Activated T-helper 1 cell treated with anti-CD3 and anti-CD28 coated beads, Interleukin-12 subunit alpha, Interleukin-12 subunit beta, Interleukin-2, Interleukin-4 antibody, amounts not matched to agents 30 ng/mL and 10 ng/mL and 1 ng/mL, durations not matched to agents 14 hours and 24 hours and 36 hours (primary cell): ENCODE measurements around the gene COPZ1. TPM values are rescaled to one million over a fixed set of nuclear protein-coding genes. Genes with fewer than 3 reads are reported as not detected.
"Not testable (repeated sequence)": the region's sequence is repeated elsewhere in the genome, so short reads cannot be mapped to it uniquely, and the experiment has no call there.

ENCODE experiments used
- DNase-seq: peaks from one replicate; pipeline ENCODE4 v3.0.0; 2021; ENCODE audit warnings: low spot score
- H3K27ac Mint-ChIP-seq: one replicate; pipeline ENCODE4 v1.8.0; 2021; ENCODE audit warnings: mild to moderate bottlenecking, mixed read lengths
- H3K27me3 Mint-ChIP-seq: one replicate; pipeline ENCODE4 v1.8.0; 2022; ENCODE audit warnings: mild to moderate bottlenecking, moderate library complexity, mixed read lengths; ENCODE audit not compliant: insufficient read depth
- H3K36me3 Mint-ChIP-seq: one replicate; pipeline ENCODE4 v1.8.0; 2021; ENCODE audit warnings: low read depth, mixed read lengths
- H3K4me1 Mint-ChIP-seq: one replicate; pipeline ENCODE4 v1.8.0; 2021; ENCODE audit warnings: low read depth, mixed read lengths
- H3K4me3 Mint-ChIP-seq: one replicate; pipeline ENCODE4 v1.8.0; 2021; ENCODE audit warnings: mild to moderate bottlenecking, moderate library complexity, mixed read lengths
- H3K9me3 Mint-ChIP-seq: one replicate; pipeline ENCODE4 v1.8.0; 2021; ENCODE audit warnings: mixed read lengths
- intact Hi-C: fragments of 100-400 bp; cut with micrococcal nuclease; formaldehyde crosslinking; loops from one replicate; pipeline ENCODE4 v1.15.1; 2024
- total RNA-seq: library from RNA; stranded (reverse); gene quantifications from 2 replicates; pipeline ENCODE4 v1.2.3, GENCODE V29; 2022

COPZ1 gene
- total RNA-seq, 1 donor from 2014 or later: 115 TPM

GRCh38 chr12:54352022-54352531, 27.1 kb downstream of the COPZ1 start:
- Mint-ChIP-seq H3K36me3 (peaks cover 32% of the 10 kb centered on the region), H3K4me1 (peaks cover 19% of the 10 kb centered on the region), H3K27me3 (no peaks in the 10 kb centered on the region), H3K4me3 (peak overlapping the region; percentile 58), H3K27ac (peak overlapping the region; percentile 45), H3K9me3 (no peaks in the 10 kb centered on the region)
- no peak for DNase-seq
- intact Hi-C loops: no loop called here

GRCh38 chr12:54352891-54353874, 28.3 kb downstream of the COPZ1 start:
- no peaks in the 10 kb centered on the region for H3K27me3 Mint-ChIP-seq
- H3K27ac Mint-ChIP-seq: peak overlapping the region; percentile 19
- no peak for DNase-seq
- peaks cover 26% of the 10 kb centered on the region for H3K36me3 Mint-ChIP-seq
- intact Hi-C loops: no loop called here
- H3K9me3 Mint-ChIP-seq: no peaks in the 10 kb centered on the region
- H3K4me3 Mint-ChIP-seq: peak overlapping the region; percentile 58
- H3K4me1 Mint-ChIP-seq: peaks cover 19% of the 10 kb centered on the region

- H3K9me3 Mint-ChIP-seq, DNase-seq, H3K4me3 Mint-ChIP-seq, H3K27ac Mint-ChIP-seq, intact Hi-C loops, H3K27me3 Mint-ChIP-seq: not testable (repeated sequence)
- H3K4me1 Mint-ChIP-seq: peaks cover 19% of the 10 kb centered on the region
- peaks cover 22% of the 10 kb centered on the region for H3K36me3 Mint-ChIP-seq
Measured at GRCh38 chr12:54354271-54354670, 29.3 kb downstream of the COPZ1 start.

GRCh38 chr12:54355104-54355815, 30.3 kb downstream of the COPZ1 start:
- H3K36me3 Mint-ChIP-seq: peaks cover 15% of the 10 kb centered on the region
- H3K27me3 Mint-ChIP-seq: no peaks in the 10 kb centered on the region
- no peak for DNase-seq
- H3K27ac Mint-ChIP-seq: peak overlapping the region; percentile 36
- intact Hi-C loops: no loop called here
- no peak overlapping the region for H3K4me3 Mint-ChIP-seq
- H3K4me1 Mint-ChIP-seq: peaks cover 19% of the 10 kb centered on the region
- no peaks in the 10 kb centered on the region for H3K9me3 Mint-ChIP-seq

- Mint-ChIP-seq H3K36me3 (peaks cover 6% of the 10 kb centered on the region), H3K27ac (no peak overlapping the region), H3K9me3 (no peaks in the 10 kb centered on the region), H3K4me1 (peaks cover 23% of the 10 kb centered on the region), H3K4me3 (no peak overlapping the region), H3K27me3 (no peaks in the 10 kb centered on the region)
- DNase-seq: no peak
- intact Hi-C loops: no loop called here
Measured at GRCh38 chr12:54356228-54356627, 31.3 kb downstream of the COPZ1 start.

GRCh38 chr12:54356951-54357356, 32.0 kb downstream of the COPZ1 start:
- Mint-ChIP-seq H3K27me3 (peaks cover 2% of the 10 kb centered on the region), H3K4me3 (no peak overlapping the region), H3K4me1 (peaks cover 16% of the 10 kb centered on the region), H3K9me3 (no peaks in the 10 kb centered on the region), H3K27ac (no peak overlapping the region), H3K36me3 (peaks cover 3% of the 10 kb centered on the region)
- DNase-seq: no peak
- intact Hi-C loops: no loop called here

GRCh38 chr12:54357506-54358190, 32.7 kb downstream of the COPZ1 start:
- Mint-ChIP-seq H3K9me3 (no peaks in the 10 kb centered on the region), H3K4me3 (no peak overlapping the region), H3K4me1 (peaks cover 9% of the 10 kb centered on the region), H3K27me3 (peaks cover 2% of the 10 kb centered on the region), H3K36me3 (no peaks in the 10 kb centered on the region), H3K27ac (no peak overlapping the region)
- intact Hi-C loops: loop anchor here (1.0 to 2.0 kb wide), 2 partner anchors 21 to 55 kb away; no protein-coding TSS in a partner anchor
- no peak for DNase-seq

- H3K27me3 Mint-ChIP-seq: peaks cover 2% of the 10 kb centered on the region
- peaks cover 13% of the 10 kb centered on the region for H3K4me1 Mint-ChIP-seq
- no peak overlapping the region for H3K27ac Mint-ChIP-seq
- intact Hi-C loops: loop anchor here (1.0 to 2.0 kb wide), 2 partner anchors 22 to 54 kb away; no protein-coding TSS in a partner anchor
- H3K36me3 Mint-ChIP-seq: no peaks in the 10 kb centered on the region
- H3K4me3 Mint-ChIP-seq: no peak overlapping the region
- peak; percentile 36 for DNase-seq
- no peaks in the 10 kb centered on the region for H3K9me3 Mint-ChIP-seq
Measured at GRCh38 chr12:54358191-54358944, 33.4 kb downstream of the COPZ1 start.

GRCh38 chr12:54358945-54359761, 34.2 kb downstream of the COPZ1 start:
- Mint-ChIP-seq H3K27ac (no peak overlapping the region), H3K27me3 (peaks cover 2% of the 10 kb centered on the region), H3K9me3 (no peaks in the 10 kb centered on the region), H3K4me3 (no peak overlapping the region), H3K36me3 (no peaks in the 10 kb centered on the region), H3K4me1 (peaks cover 21% of the 10 kb centered on the region)
- intact Hi-C loops: loop anchor here (1.0 to 2.0 kb wide), 10 partner anchors 9 to 145 kb away; partner anchors contain the start of genes CBX5, COPZ1 and HNRNPA1
- peak; percentile 93 for DNase-seq

GRCh38 chr12:54359762-54360351, 34.9 kb downstream of the COPZ1 start:
- H3K36me3 Mint-ChIP-seq: no peaks in the 10 kb centered on the region
- H3K9me3 Mint-ChIP-seq: no peaks in the 10 kb centered on the region
- H3K4me1 Mint-ChIP-seq: peaks cover 28% of the 10 kb centered on the region
- H3K27ac Mint-ChIP-seq: no peak overlapping the region
- intact Hi-C loops: loop anchor here (1.0 to 2.0 kb wide), 9 partner anchors 8 to 146 kb away; partner anchors contain the start of genes CBX5, COPZ1 and HNRNPA1
- H3K4me3 Mint-ChIP-seq: no peak overlapping the region
- H3K27me3 Mint-ChIP-seq: peaks cover 2% of the 10 kb centered on the region
- no peak for DNase-seq
